NOMO-1 (cell line): Measurements from ENCODE around the gene ALKBH3.
A peak's percentile ranks its signal among the peaks of the same experiment; 100 is the strongest.

Experiments used
- DNase-seq, 2 experiments: peaks; one replicate each; lab custom pipeline; 2025; ENCODE audit not compliant: unreplicated experiment in 2 of 2; lab: John Stamatoyannopoulos, UW

ALKBH3 gene

GRCh38 chr11:43936076-43936475 is 55.4 kb downstream of the ALKBH3 start:
- DNase-seq, result peak in 1 of 2 experiments; percentile 7

GRCh38 chr11:43937434-43938411 is 57.1 kb downstream of the ALKBH3 start:
- DNase-seq, result no peak

GRCh38 chr11:43941257-43941994 is 60.8 kb downstream of the ALKBH3 start:
- no peak for DNase-seq

DNA sequence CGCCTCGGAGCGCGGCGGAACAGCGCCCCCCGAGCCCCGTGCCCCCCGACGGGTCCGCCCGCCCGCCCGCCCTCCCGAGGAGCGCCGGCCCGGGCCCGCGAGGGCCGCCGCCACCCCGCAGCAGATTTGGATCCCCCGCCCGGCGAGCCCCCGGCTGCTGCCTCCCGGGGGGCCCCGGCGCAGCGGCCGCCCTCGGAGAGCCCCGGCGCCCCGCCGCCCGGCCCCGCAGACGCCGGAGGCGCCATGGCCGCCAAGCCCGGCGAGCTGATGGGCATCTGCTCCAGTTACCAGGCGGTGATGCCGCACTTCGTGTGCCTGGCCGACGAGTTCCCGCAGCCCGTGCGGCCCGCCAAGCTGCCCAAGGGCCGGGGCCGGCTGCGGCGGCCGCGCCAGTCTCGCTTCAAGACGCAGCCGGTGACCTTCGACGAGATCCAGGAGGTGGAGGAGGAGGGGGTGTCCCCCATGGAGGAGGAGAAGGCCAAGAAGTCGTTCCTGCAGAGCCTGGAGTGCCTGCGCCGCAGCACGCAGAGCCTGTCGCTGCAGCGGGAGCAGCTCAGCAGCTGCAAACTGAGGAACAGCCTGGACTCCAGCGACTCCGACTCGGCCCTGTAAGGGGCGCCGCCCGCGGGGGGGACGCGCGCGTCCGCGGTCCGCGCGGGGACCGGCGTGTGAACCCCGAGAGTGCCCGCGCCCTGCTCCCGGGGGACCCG is 62.2 kb downstream of the ALKBH3 start:
- DNase-seq, result no peak

DNA sequence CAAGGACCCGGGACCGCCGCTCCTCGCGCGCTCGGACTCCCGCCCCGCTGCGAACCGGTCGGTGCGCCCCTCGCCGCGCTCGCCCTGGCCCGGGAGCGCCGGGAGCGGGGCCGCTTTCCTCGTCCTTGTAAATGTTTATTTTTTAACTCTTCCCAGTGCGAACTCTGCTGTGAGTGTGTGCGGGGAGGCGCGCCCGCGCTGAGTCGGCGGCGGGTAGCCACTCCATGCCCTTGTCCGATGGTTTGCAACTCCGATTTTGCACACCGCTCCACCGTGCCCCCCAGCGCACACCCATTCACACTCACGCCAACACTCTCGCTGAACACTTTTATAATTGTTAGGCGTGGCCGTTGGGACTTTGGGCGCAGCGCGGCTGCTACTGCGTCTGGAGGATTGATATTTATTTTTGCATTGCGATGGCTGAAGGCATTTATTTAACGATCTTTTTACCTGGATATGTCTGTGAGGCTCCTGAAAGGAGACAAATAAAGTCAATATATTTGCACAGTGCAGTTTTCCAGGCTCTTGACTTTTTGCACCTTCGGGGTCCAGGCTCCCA is 62.8 kb downstream of the ALKBH3 start:
- no peak for DNase-seq

- no peak for DNase-seq
Measured at GRCh38 chr11:43943931-43944751, 63.5 kb downstream of the ALKBH3 start.

- peak; percentile 34 to 62 for DNase-seq
Measured at GRCh38 chr11:43944761-43945311, 64.2 kb downstream of the ALKBH3 start.

DNA sequence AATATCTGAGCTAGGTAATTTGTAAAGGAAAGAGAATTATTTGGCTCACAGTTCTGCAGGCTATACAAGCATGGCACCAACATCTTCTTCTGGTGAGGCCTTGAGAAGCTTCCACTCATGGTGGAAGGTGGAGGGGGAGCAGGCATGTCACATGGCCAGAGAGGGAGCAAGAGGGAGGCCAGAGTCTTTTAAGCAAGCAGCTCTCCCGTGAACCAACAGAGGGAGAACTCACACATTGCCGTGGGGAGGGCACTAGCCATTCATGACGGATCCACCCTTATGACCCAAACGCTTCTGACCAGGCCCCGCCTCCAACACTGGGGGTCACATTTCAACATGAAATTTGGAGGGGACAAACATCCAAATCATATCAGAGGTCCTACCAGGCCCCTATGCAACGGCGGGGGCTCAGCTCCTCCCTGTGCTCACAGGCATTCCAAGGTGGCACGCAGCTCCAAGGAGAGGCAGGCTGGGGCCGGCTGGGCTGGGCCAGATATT is 66.4 kb downstream of the ALKBH3 start:
- DNase-seq, result no peak

DNA sequence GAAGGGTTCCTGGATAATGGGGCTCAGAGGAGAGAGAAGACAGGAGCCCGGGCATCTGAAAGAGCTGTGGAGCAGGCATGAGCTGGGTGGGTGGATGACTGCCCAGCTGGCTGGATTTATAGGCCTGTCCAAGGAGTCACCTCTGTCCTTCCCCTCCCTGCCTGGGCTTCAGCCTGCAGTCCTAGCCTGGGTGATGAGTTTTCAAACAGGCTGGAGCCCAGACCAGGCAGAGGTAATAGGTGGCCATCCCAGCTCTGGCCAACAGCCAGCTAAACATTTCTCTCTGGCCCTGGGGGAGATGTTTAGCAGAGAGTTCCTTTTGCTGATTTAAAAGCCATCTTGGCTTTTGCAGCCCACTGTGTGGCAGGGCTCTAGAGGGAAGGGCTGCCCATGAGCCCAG is 67.2 kb downstream of the ALKBH3 start:
- DNase-seq, result no peak

DNA sequence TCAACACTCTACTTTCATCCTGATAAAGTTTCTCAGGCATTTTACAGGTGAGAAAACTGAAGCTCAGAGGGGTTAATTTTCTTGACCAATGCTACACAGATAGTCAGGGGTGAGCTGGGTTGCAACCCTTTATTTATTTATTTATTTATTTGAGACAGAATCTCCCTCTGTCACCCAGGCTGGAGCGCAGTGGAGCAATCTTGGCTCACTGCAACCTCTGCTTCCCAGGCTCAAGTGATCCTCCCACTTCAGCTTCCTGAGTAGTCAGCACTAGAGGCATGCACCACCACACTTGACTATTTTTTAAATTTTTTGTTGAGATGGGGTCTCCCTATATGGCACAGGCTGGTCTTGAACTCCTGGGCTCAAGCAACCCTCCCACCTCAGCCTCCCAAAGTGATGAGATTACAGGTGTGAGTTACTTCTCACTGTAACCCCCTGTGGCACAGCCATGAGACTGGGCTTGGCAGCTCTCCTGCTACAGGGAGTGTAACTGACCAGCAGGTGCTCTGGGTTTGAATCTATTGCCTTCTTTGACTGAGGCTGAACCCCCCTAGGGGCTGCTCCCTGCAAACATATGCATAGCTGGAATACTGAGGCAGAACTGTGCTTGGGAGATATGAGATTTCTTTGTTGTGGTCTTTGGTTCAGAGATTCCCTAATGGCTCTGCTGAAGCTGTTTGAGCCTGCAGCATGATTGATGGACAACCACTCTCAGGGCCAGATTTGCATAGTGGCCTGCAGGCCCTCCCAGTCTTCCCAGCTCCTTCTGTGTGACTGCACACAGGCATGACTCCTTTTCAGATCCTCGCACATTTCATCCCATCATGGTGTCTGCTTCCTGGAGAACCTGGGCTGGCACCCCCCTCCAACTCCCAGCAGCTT is 68.0 kb downstream of the ALKBH3 start:
- no peak for DNase-seq

- no peak for DNase-seq
Measured at GRCh38 chr11:43950311-43950855, 69.8 kb downstream of the ALKBH3 start.

- DNase-seq, result no peak
Measured at GRCh38 chr11:43951231-43951630, 70.6 kb downstream of the ALKBH3 start.

GRCh38 chr11:43952020-43952400 is 71.4 kb downstream of the ALKBH3 start:
- no peak for DNase-seq

DNA sequence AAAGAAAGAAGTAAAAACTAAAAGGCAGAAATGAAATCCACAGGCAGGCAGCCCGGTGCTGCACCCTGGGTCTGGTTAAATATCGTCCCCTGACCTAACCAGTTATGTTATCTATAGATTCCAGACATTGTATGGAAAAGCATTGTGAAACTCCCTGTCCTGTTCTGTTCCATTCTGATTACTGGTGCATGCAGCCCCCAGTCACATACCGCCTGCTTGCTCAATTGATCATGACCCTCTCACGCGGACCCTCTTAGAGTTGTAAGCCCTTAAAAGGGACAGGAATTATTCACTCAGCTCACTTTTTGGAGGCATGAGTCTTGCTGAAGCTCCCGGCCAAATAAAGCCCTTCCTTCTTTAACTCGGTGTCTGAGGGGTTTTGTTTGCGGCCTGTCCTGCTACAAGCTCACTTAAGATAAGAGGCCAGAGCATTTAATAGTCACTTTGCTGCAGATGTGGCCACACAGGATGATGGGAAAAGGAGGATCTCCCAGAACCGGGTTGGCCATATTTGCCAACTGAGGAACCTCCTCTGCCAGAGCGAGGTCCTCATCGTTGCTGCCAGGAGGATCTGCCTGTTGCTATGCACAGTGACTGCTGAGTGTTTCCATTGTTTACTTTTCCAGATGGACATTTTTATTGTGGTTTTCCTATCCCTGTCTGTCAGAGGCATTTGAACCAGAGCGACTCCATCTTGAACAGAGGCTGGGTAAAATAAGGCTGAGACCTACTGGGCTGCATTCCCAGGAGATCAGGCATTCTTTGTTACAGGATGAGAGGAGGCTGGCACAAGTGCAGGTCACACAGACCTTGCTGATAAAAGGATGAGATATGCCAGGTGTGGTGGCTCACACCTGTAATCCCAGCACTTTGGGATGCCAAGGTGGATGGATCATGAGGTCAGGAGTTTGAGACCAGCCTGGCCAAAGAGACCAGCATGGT is 72.0 kb downstream of the ALKBH3 start:
- no peak for DNase-seq

DNA sequence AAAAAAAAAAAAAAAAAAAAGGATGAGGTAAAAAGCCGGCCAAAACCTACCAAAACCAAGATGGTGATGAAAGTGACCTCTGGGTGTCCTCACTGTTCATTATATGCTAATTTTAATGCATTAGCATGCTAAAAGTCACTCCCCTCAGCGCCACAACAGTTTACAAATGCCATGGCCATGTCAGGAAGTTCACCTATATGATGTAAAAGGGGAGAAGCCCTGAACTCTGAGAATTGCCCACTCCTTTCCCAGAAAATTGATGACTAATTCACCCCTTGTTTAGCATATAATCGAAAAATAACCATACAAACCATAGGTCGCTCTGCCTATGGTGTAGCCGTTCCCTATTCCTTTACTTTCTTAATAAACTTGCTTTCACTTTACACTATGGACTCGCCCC is 72.9 kb downstream of the ALKBH3 start:
- no peak for DNase-seq

- DNase-seq, result no peak
Measured at GRCh38 chr11:43954241-43954640, 73.6 kb downstream of the ALKBH3 start.
